C4-2B (cell line): ENCODE measurements around the gene RUNX3.

Experiments
- H3K27ac ChIP-seq: fragments of 450-650 bp; 2 replicates; pipeline ENCODE4 v1.5.1; 2017
- CTCF ChIP-seq: fragments of 450-650 bp; conservative IDR thresholded peaks from 2 replicates; pipeline ENCODE4 v1.5.1; 2017; ENCODE audit warnings: mild to moderate bottlenecking
- ZFX ChIP-seq: fragments of 450-650 bp; IDR thresholded peaks from 2 replicates; pipeline ENCODE4 v1.6.1; 2017

Gene RUNX3

GRCh38 chr1:24920533-24920925 is 9.5 kb downstream of the RUNX3 start:
- no peak overlapping the region for H3K27ac ChIP-seq
- TF ChIP-seq CTCF: no peak
- no peak for TF ChIP-seq ZFX

GRCh38 chr1:24919791-24920532 is 10.1 kb downstream of the RUNX3 start:
- H3K27ac ChIP-seq: no peak overlapping the region
- TF ChIP-seq ZFX: no peak
- TF ChIP-seq CTCF: no peak

GRCh38 chr1:24918995-24919605 is 11.0 kb downstream of the RUNX3 start:
- H3K27ac ChIP-seq: no peak overlapping the region
- TF ChIP-seq ZFX (no peak), CTCF (no peak)

- TF ChIP-seq CTCF (no peak), ZFX (no peak)
- no peak overlapping the region for H3K27ac ChIP-seq
Measured at GRCh38 chr1:24918370-24918769, 11.7 kb downstream of the RUNX3 start.

GRCh38 chr1:24917327-24918074 is 12.6 kb downstream of the RUNX3 start:
- no peak for TF ChIP-seq CTCF
- no peak for TF ChIP-seq ZFX
- no peak overlapping the region for H3K27ac ChIP-seq

DNA sequence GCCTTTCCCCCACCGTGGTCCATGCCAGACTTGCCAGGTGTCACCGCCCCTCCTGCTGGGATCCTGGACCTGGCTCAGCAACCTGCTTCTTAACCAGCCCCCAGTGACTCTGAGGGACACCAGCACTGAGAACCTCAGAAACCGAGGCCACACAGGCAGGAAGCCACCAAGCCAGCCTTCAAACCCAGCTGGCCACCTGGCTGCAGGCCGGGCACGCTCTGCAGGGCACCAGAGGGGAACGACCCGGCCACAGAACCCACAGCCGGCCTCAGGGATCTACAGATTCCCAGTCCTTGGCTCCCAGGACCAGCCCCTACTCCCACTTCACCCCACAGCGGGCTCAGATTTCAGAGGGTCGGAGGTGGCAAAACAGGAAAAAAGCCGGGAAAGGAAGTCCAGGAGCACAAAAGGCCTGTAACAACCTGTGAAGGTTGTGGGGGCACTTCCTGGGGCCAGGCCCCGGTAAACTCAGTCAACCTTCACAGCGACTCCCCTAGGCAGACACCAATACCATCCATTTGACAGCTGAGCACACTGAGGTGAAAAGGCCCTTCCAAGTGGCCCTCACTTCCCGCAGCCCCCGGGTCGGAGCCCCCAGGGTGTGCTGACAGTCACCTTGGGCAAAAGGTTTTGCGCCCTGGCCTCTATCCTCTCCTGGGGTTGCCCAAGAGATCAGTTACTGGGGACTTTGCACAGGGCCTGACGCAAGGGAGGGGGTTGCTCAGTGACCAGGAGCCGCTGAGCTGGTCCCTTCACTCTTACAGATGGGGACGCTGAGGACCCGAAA is 14.1 kb downstream of the RUNX3 start:
- no peak overlapping the region for H3K27ac ChIP-seq
- TF ChIP-seq ZFX (no peak), CTCF (no peak)
